ENCODE results near the gene ACYP1. TPM values are rescaled to one million over a fixed set of nuclear protein-coding genes. Genes with fewer than 3 reads are reported as not detected.
A peak's percentile ranks its signal among the peaks of the same experiment; 100 is the strongest.

The ACYP1 gene
- total and polyA plus RNA-seq, 9 of the 15 experiments (the other 6 are each of a cell fraction or from before 2014, with no cell fraction given), result 19.9 to 113 (median 52.3) TPM

DNA sequence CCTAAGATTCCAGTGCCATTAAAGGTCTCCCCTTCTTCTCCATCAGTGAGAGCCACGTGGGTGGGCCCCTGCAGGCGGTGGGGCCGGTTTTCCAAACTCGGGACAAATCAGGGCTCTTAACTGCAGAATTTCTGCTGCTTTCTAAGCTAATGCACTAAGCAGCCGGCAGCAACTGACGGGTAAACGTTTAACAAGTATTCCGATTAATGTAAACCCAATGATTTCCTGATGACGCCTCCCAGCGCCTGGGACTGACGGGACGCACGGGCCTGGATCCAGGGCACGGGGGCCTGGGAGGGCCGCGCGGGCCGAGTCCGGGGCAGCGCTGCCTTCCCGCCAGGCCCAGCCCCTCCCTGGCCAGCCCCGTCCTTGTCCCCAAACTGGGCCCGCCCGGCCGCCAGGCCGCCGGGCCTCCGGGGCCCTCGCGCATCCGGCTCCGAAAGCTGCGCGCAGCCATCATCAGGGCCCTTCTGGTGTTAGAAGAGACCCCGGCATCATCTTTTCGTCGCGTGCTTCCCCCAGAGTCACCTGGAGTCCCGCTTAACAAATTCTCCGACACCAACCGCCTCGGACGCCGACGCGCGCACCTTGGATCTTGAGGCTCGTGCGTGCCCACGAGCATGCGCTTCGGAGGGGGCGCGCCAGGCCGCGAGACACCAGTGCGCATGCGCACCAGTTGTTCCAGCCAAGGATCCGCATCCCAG is 12.8 kb downstream of the ACYP1 start, which contains the start of gene MLH3 (continued):
- TF ChIP-seq PRMT5 (CRISPR knock-in tag; IDR thresholded peaks at IDR 0.05) (no peak), BRD9 (IDR thresholded peaks at IDR 0.05; ENCODE audit: low read depth, partially characterized antibody) (no peak), POLR2G (IDR thresholded peaks at IDR 0.05; ENCODE audit: low read depth, low read length) (peak; percentile 84), THRAP3 (IDR thresholded peaks at IDR 0.05; ENCODE audit: borderline replicate concordance) (no peak), NUFIP1 (IDR thresholded peaks at IDR 0.05; ENCODE audit: partially characterized antibody) (no peak), ZNF239 (CRISPR knock-in tag; IDR thresholded peaks at IDR 0.05) (peak; percentile 31; the same call in 1 of the 2 replicates), BRD4 (IDR thresholded peaks at IDR 0.05) (0 out of 2 replicates have a peak, but pooled peaks have one; percentile 63), SNRNP70 (optimal IDR thresholded peaks at IDR 0.05; ENCODE audit: low read depth, low read length) (no peak), L3MBTL2 (IDR thresholded peaks at IDR 0.05) (peak; percentile 98), HNRNPK (IDR thresholded peaks at IDR 0.05; ENCODE audit: low read depth, low read length, poor library complexity, severe bottlenecking) (no peak), ILK (tag; IDR thresholded peaks at IDR 0.05; ENCODE audit: borderline replicate concordance, low read depth) (no peak), MYC (IDR thresholded peaks at IDR 0.05; ENCODE audit: low read depth, low read length) (peak; percentile 83), MYC (CRISPR knock-in tag; IDR thresholded peaks at IDR 0.05; ENCODE audit: borderline replicate concordance, low read depth) (no peak), ZNF41 (CRISPR knock-in tag; conservative IDR thresholded peaks at IDR 0.05) (0 out of 2 replicates have a peak, but pooled peaks have one; percentile 16), MTA3 (IDR thresholded peaks at IDR 0.05; ENCODE audit: borderline replicate concordance) (peak; percentile 26; the same call in 1 of the 2 replicates)
- TF ChIP-seq, protein P1, sequence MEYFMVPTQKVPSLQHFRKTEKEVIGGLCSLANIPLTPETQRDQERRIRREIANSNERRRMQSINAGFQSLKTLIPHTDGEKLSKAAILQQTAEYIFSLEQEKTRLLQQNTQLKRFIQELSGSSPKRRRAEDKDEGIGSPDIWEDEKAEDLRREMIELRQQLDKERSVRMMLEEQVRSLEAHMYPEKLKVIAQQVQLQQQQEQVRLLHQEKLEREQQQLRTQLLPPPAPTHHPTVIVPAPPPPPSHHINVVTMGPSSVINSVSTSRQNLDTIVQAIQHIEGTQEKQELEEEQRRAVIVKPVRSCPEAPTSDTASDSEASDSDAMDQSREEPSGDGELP (CRISPR knock-in tag; IDR thresholded peaks at IDR 0.05; ENCODE audit: borderline replicate concordance), result peak; percentile 16; the same call in 1 of the 2 replicates
- TF ChIP-seq, protein P2, sequence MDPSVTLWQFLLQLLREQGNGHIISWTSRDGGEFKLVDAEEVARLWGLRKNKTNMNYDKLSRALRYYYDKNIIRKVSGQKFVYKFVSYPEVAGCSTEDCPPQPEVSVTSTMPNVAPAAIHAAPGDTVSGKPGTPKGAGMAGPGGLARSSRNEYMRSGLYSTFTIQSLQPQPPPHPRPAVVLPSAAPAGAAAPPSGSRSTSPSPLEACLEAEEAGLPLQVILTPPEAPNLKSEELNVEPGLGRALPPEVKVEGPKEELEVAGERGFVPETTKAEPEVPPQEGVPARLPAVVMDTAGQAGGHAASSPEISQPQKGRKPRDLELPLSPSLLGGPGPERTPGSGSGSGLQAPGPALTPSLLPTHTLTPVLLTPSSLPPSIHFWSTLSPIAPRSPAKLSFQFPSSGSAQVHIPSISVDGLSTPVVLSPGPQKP (CRISPR knock-in tag; IDR thresholded peaks at IDR 0.05), result no peak
- TF ChIP-seq, protein P3, sequence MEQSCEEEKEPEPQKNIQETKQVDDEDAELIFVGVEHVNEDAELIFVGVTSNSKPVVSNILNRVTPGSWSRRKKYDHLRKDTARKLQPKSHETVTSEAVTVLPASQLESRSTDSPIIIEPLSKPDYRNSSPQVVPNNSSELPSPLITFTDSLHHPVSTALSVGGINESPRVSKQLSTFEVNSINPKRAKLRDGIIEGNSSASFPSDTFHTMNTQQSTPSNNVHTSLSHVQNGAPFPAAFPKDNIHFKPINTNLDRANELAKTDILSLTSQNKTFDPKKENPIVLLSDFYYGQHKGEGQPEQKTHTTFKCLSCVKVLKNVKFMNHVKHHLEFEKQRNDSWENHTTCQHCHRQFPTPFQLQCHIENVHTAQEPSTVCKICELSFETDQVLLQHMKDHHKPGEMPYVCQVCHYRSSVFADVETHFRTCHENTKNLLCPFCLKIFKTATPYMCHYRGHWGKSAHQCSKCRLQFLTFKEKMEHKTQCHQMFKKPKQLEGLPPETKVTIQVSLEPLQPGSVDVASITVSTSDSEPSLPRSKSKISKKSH (CRISPR knock-in tag; IDR thresholded peaks at IDR 0.05), result no peak
- TF ChIP-seq, protein P4, sequence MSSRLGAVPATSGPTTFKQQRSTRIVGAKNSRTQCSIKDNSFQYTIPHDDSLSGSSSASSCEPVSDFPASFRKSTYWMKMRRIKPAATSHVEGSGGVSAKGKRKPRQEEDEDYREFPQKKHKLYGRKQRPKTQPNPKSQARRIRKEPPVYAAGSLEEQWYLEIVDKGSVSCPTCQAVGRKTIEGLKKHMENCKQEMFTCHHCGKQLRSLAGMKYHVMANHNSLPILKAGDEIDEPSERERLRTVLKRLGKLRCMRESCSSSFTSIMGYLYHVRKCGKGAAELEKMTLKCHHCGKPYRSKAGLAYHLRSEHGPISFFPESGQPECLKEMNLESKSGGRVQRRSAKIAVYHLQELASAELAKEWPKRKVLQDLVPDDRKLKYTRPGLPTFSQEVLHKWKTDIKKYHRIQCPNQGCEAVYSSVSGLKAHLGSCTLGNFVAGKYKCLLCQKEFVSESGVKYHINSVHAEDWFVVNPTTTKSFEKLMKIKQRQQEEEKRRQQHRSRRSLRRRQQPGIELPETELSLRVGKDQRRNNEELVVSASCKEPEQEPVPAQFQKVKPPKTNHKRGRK (tag; IDR thresholded peaks at IDR 0.05), result no peak
- TF ChIP-seq, protein P5, sequence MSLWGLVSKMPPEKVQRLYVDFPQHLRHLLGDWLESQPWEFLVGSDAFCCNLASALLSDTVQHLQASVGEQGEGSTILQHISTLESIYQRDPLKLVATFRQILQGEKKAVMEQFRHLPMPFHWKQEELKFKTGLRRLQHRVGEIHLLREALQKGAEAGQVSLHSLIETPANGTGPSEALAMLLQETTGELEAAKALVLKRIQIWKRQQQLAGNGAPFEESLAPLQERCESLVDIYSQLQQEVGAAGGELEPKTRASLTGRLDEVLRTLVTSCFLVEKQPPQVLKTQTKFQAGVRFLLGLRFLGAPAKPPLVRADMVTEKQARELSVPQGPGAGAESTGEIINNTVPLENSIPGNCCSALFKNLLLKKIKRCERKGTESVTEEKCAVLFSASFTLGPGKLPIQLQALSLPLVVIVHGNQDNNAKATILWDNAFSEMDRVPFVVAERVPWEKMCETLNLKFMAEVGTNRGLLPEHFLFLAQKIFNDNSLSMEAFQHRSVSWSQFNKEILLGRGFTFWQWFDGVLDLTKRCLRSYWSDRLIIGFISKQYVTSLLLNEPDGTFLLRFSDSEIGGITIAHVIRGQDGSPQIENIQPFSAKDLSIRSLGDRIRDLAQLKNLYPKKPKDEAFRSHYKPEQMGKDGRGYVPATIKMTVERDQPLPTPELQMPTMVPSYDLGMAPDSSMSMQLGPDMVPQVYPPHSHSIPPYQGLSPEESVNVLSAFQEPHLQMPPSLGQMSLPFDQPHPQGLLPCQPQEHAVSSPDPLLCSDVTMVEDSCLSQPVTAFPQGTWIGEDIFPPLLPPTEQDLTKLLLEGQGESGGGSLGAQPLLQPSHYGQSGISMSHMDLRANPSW (CRISPR knock-in tag; IDR thresholded peaks at IDR 0.05), result no peak
